Ishikawa (cell line): Measurements from ENCODE around the gene BIN2.

Source experiments
- CEBPB ChIP-seq: IDR thresholded peaks from 2 replicates; pipeline ENCODE4 v1.6.1; 2012
- CREB1 ChIP-seq: IDR thresholded peaks from 2 replicates; pipeline ENCODE4 v1.6.1; 2012; ENCODE audit warnings: low read depth
- EGR1 ChIP-seq: IDR thresholded peaks from 2 replicates; pipeline ENCODE4 v1.6.1; 2012
- EP300 ChIP-seq: IDR thresholded peaks from 2 replicates; pipeline ENCODE4 v1.6.1; 2012; ENCODE audit warnings: borderline replicate concordance
- FOXM1 ChIP-seq: IDR thresholded peaks from 2 replicates; pipeline ENCODE4 v1.6.1; 2012; ENCODE audit warnings: low read depth, borderline replicate concordance
- MAX ChIP-seq: IDR thresholded peaks from 2 replicates; pipeline ENCODE4 v1.6.1; 2012
- NFIC ChIP-seq: IDR thresholded peaks from 2 replicates; pipeline ENCODE4 v1.6.1; 2012
- RAD21 ChIP-seq: IDR thresholded peaks from 2 replicates; pipeline ENCODE4 v1.6.1; 2012; ENCODE audit warnings: low read depth
- TAF1 ChIP-seq: IDR thresholded peaks from 2 replicates; pipeline ENCODE4 v1.6.1; 2012; ENCODE audit warnings: low read depth, mild to moderate bottlenecking
- TCF12 ChIP-seq: IDR thresholded peaks from 2 replicates; pipeline ENCODE4 v1.6.1; 2012; ENCODE audit warnings: low read depth
- TEAD4 ChIP-seq: IDR thresholded peaks from 2 replicates; pipeline ENCODE4 v1.6.1; 2012
- USF1 ChIP-seq: IDR thresholded peaks from 2 replicates; pipeline ENCODE4 v1.6.1; 2012
- YY1 ChIP-seq: IDR thresholded peaks from 2 replicates; pipeline ENCODE4 v1.6.1; 2012; ENCODE audit warnings: low read depth
- ZBTB7A ChIP-seq: IDR thresholded peaks from 2 replicates; pipeline ENCODE4 v1.6.1; 2012; ENCODE audit warnings: low read depth
- TF ChIP-seq, protein P1 (sequence below): IDR thresholded peaks from 2 replicates; pipeline ENCODE4 v1.6.1; 2012; ENCODE audit warnings: low read depth, mild to moderate bottlenecking

Gene BIN2

GRCh38 chr12:51335931-51336330 lies 12.0 kb upstream of the BIN2 start:
- TF ChIP-seq NFIC (no peak), TAF1 (no peak), TCF12 (no peak), USF1 (no peak), RAD21 (no peak), CEBPB (no peak), EGR1 (no peak), CREB1 (no peak), YY1 (no peak), EP300 (no peak), TEAD4 (no peak), FOXM1 (no peak), MAX (no peak), ZBTB7A (no peak)
- TF ChIP-seq, protein P1, sequence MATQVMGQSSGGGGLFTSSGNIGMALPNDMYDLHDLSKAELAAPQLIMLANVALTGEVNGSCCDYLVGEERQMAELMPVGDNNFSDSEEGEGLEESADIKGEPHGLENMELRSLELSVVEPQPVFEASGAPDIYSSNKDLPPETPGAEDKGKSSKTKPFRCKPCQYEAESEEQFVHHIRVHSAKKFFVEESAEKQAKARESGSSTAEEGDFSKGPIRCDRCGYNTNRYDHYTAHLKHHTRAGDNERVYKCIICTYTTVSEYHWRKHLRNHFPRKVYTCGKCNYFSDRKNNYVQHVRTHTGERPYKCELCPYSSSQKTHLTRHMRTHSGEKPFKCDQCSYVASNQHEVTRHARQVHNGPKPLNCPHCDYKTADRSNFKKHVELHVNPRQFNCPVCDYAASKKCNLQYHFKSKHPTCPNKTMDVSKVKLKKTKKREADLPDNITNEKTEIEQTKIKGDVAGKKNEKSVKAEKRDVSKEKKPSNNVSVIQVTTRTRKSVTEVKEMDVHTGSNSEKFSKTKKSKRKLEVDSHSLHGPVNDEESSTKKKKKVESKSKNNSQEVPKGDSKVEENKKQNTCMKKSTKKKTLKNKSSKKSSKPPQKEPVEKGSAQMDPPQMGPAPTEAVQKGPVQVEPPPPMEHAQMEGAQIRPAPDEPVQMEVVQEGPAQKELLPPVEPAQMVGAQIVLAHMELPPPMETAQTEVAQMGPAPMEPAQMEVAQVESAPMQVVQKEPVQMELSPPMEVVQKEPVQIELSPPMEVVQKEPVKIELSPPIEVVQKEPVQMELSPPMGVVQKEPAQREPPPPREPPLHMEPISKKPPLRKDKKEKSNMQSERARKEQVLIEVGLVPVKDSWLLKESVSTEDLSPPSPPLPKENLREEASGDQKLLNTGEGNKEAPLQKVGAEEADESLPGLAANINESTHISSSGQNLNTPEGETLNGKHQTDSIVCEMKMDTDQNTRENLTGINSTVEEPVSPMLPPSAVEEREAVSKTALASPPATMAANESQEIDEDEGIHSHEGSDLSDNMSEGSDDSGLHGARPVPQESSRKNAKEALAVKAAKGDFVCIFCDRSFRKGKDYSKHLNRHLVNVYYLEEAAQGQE = no peak

- TF ChIP-seq TCF12 (no peak), CEBPB (no peak), MAX (no peak), USF1 (no peak), EGR1 (no peak), TAF1 (no peak), FOXM1 (no peak), NFIC (no peak), EP300 (no peak), ZBTB7A (no peak), YY1 (no peak), RAD21 (no peak), TEAD4 (no peak), CREB1 (no peak)
- TF ChIP-seq, protein P1 = no peak
Observed at GRCh38 chr12:51334764-51335163, 10.8 kb upstream of the BIN2 start.

DNA sequence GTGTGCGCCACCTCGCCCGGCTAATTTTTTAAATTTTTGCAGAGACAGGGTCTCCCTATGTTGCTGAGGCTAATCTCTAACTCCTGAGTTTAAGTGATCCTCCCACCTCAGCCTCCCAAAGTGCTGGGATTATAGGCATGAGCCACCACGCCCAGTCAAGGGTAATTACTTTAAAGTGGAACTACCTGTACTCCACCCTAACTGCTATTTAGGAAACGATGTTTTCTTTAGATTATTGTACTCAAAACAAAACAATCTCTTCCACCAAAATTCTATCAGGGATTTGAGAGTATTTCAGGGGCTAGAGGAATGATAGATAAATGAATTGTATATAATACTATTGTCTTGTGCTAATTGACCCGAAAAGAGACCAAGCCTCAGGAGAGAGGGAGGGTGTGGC lies 9.6 kb upstream of the BIN2 start:
- TF ChIP-seq TEAD4 (no peak), CREB1 (no peak), MAX (no peak), USF1 (no peak), ZBTB7A (no peak), TAF1 (no peak)
- TF ChIP-seq, protein P1 = no peak

DNA sequence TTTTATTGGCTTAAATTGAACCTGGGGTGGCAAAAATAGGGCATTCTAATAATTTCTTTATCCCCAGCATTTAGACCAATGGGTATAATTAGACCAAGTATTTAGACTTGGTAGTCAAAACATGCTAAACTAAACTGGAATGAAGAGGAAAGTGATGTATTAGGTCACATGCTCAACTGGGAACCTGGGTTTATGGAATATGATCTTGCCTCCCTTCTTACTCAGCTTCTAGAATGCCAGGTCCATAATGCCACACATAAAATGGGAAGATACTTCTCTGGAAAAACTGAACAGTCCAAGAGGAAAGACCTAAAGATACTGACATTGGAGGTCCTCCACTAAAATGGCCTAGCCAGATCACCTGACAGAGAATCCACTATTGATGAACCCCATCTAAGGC lies 6.2 kb upstream of the BIN2 start:
- 0 out of 2 replicates have a peak, but pooled peaks have one; percentile 26 for TF ChIP-seq USF1
- TF ChIP-seq TEAD4 = no peak
- TF ChIP-seq TCF12 = no peak
- no peak for TF ChIP-seq TAF1
- no peak for TF ChIP-seq CEBPB
- no peak for TF ChIP-seq CREB1
- TF ChIP-seq EGR1 = no peak
- TF ChIP-seq MAX = no peak
